SHP77 treated with DMSO at 0.1 percent for 48 hours (cell line): ENCODE measurements around the gene CEP250.
"Not testable (repeated sequence)": the region's sequence is repeated elsewhere in the genome, so short reads cannot be mapped to it uniquely, and the experiment has no call there.

Experiments used
- DNase-seq: peaks from one replicate; lab custom pipeline; 2025; lab: John Stamatoyannopoulos, UW

CEP250 gene

GRCh38 chr20:35529552-35529951, 74.2 kb downstream of the CEP250 start, which contains the start of gene C20orf173:
Gene C20orf173 (minus strand): TSS chr20:35529652. CDS start chr20:35529373, 279 bp downstream.
- DNase-seq, result no peak

GRCh38 chr20:35539756-35540212, 84.4 kb downstream of the CEP250 start:
- peak; percentile 92 for DNase-seq

GRCh38 chr20:35541118-35541782, 85.9 kb downstream of the CEP250 start:
- DNase-seq, result no peak

GRCh38 chr20:35541783-35542662, 86.6 kb downstream of the CEP250 start, which contains the start of gene ERGIC3:
Gene ERGIC3 (plus strand): TSS chr20:35542078. CDS start chr20:35542098, 20 bp downstream.
- peak; percentile 90 for DNase-seq

- no peak for DNase-seq
Measured at GRCh38 chr20:35542990-35543389, 87.6 kb downstream of the CEP250 start.

- DNase-seq, result no peak
Measured at GRCh38 chr20:35544436-35544835, 89.0 kb downstream of the CEP250 start.

GRCh38 chr20:35544941-35545340, 89.5 kb downstream of the CEP250 start:
- DNase-seq, result not testable (repeated sequence)

GRCh38 chr20:35546127-35546526, 90.7 kb downstream of the CEP250 start:
- DNase-seq, result no peak

- no peak for DNase-seq
Measured at GRCh38 chr20:35547329-35547728, 91.9 kb downstream of the CEP250 start.

- no peak for DNase-seq
Measured at GRCh38 chr20:35551503-35551902, 96.1 kb downstream of the CEP250 start.

GRCh38 chr20:35552914-35553313, 97.5 kb downstream of the CEP250 start:
- DNase-seq, result no peak

GRCh38 chr20:35555461-35555860, 100.1 kb downstream of the CEP250 start:
- DNase-seq, result not testable (repeated sequence)

GRCh38 chr20:35555951-35556645, 100.7 kb downstream of the CEP250 start:
- no peak for DNase-seq

GRCh38 chr20:35556871-35557270, 101.5 kb downstream of the CEP250 start:
- no peak for DNase-seq

- no peak for DNase-seq
Measured at GRCh38 chr20:35558451-35558850, 103.1 kb downstream of the CEP250 start.

- no peak for DNase-seq
Measured at GRCh38 chr20:35559042-35559693, 103.8 kb downstream of the CEP250 start.

- no peak for DNase-seq
Measured at GRCh38 chr20:35560105-35560511, 104.7 kb downstream of the CEP250 start.

GRCh38 chr20:35560541-35560940, 105.1 kb downstream of the CEP250 start:
- DNase-seq, result no peak

GRCh38 chr20:35561268-35561667, 105.9 kb downstream of the CEP250 start:
- DNase-seq, result no peak

- no peak for DNase-seq
Measured at GRCh38 chr20:35561671-35562070, 106.3 kb downstream of the CEP250 start.

GRCh38 chr20:35562541-35563110, 107.2 kb downstream of the CEP250 start:
- DNase-seq, result no peak
